ENCODE results near the gene TTLL6. TPM values are rescaled to one million over a fixed set of nuclear protein-coding genes. Genes with fewer than 3 reads are reported as not detected.

TTLL6 gene
- total and polyA plus RNA-seq, 3 donors from 2014 or later: 18.5 to 70.9 (median 44.3) TPM

DNA sequence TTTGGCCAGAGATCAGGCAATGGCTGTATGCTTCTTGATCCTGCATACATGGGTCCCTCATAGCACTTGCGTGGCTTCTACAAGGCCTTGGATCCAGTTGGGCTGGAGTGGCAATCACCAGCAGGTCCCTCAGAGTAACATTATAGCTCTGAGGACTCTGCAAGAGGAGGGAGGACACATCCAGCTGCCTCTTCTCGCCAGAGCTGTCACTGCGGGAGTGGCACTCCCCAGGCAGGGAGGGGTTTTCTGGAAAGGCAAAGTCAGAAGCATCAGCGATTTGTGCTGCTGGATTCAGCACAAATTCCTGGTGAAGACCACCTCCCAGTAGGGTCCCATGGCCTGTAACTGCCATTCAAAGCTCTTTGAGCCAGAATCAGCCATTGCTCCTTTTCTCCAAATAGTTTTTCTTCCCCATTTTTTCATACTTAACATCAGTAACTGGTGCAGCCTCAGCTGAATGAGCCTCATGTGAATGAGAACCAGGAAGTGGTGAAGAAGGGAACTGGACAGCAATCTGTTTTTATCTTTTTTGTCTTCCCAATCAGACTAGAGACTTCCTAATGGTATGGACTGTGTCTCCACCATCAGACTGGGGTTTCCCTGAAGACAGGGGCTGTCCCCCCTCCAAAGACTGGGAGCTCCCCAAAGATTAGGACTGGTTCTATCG lies 47.9 kb downstream of the TTLL6 start:
- Histone ChIP-seq H3K9me3 (no peaks in the 10 kb centered on the region), H3K4me3 (no peak overlapping the region), H3K36me3 (ENCODE audit: low read depth, missing control alignments) (no peaks in the 10 kb centered on the region), H3K27ac (no peak overlapping the region), H3K4me1 (no peaks in the 10 kb centered on the region), H3K27me3 (no peaks in the 10 kb centered on the region)
- intact Hi-C loops (cut with DNase I; ENCODE audit: low total_unique reads): no loop called here
- WGBS, 2 donors: 87 to 90% methylated on average over 3 to 5 of the region's 5 CpGs
- DNase-seq: no peak
- TF ChIP-seq, protein P1, sequence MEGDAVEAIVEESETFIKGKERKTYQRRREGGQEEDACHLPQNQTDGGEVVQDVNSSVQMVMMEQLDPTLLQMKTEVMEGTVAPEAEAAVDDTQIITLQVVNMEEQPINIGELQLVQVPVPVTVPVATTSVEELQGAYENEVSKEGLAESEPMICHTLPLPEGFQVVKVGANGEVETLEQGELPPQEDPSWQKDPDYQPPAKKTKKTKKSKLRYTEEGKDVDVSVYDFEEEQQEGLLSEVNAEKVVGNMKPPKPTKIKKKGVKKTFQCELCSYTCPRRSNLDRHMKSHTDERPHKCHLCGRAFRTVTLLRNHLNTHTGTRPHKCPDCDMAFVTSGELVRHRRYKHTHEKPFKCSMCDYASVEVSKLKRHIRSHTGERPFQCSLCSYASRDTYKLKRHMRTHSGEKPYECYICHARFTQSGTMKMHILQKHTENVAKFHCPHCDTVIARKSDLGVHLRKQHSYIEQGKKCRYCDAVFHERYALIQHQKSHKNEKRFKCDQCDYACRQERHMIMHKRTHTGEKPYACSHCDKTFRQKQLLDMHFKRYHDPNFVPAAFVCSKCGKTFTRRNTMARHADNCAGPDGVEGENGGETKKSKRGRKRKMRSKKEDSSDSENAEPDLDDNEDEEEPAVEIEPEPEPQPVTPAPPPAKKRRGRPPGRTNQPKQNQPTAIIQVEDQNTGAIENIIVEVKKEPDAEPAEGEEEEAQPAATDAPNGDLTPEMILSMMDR (IDR thresholded peaks at IDR 0.05): no peak
- TF ChIP-seq POLR2A (IDR thresholded peaks at IDR 0.05): no peak

DNA sequence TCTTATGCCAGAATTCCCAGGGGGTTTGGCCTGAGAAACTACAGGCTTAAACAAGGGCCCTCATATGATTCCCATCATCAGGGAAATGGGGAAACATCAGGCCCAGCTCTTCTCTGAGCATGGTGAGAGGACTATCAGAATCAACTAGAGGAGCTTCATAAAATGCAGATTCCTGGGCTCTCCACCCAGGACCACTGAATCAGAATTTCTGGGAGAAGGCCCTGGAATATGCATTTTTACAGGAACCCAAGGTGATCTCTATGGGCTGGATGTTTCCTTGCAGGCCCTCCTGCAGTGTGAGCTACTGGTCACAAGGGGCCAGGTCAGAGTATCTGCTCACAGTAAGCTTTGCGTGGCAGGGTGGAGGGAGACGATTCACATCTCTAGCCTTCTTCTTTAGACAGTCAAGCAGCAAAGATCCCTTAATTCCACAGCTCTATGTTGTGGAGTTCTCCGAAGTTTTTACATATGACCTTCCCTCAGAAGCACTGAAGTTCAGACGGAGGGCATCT lies 49.7 kb downstream of the TTLL6 start:
- no peak overlapping the region for H3K4me3 ChIP-seq
- WGBS, 2 donors: 76 to 78% methylated on average over 4 of the region's 4 CpGs
- H3K4me1 ChIP-seq: no peaks in the 10 kb centered on the region
- H3K27me3 ChIP-seq: no peaks in the 10 kb centered on the region
- no peak for TF ChIP-seq POLR2A (IDR thresholded peaks at IDR 0.05)
- TF ChIP-seq, protein P1 (IDR thresholded peaks at IDR 0.05): no peak
- H3K9me3 ChIP-seq: no peaks in the 10 kb centered on the region
- intact Hi-C loops (cut with DNase I; ENCODE audit: low total_unique reads): no loop called here
- no peaks in the 10 kb centered on the region for H3K36me3 ChIP-seq (ENCODE audit: low read depth, missing control alignments)
- no peak for DNase-seq
- H3K27ac ChIP-seq: no peak overlapping the region

DNA sequence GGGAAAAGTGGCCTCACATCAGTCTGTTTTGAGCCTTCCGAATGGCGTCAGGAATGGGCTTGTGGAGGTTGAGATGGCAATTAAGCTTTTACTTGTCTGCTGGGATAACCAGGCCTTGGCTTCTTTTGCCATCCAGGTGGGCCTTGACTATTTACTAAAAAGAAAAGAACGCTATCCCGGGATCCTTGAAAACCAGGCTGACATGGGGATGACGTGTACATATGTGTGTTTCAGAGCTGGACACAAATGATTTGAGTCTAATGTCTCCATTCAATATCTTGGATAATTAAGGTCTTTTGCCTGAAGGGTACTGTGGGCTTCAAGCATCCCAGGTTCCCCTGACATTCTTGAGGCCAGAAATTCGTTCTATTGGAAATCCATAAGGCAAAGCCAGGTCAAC lies 55.9 kb downstream of the TTLL6 start:
- WGBS, 2 donors: 78 to 83% methylated on average over 6 of the region's 6 CpGs
- Histone ChIP-seq H3K27me3 (no peaks in the 10 kb centered on the region), H3K9me3 (no peaks in the 10 kb centered on the region), H3K27ac (no peak overlapping the region), H3K4me1 (peaks cover 13% of the 10 kb centered on the region), H3K4me3 (no peak overlapping the region), H3K36me3 (ENCODE audit: low read depth, missing control alignments) (no peaks in the 10 kb centered on the region)
- DNase-seq: no peak
- TF ChIP-seq, protein P1 (IDR thresholded peaks at IDR 0.05): no peak
- no peak for TF ChIP-seq POLR2A (IDR thresholded peaks at IDR 0.05)
- intact Hi-C loops (cut with DNase I; ENCODE audit: low total_unique reads): no loop called here

DNA sequence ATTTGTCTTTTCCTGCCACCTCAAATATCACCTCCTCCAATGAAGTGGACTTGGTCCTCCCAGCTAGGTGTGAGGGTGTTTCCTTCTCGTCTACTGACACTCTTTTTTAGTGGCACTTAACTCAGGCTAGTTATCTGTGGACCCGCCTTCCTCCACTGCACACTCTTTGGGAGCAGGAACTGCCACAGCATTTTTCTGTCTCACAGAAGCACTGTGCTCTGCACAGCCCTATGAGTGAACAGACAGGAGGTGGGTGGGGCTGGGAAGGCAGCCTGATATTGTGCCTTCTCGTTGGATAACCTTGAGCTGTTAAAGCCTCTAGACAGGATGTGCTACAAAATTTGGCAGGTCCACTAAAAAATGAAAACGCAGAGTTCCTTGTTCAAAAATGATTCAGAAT lies 56.6 kb downstream of the TTLL6 start:
- intact Hi-C loops (cut with DNase I; ENCODE audit: low total_unique reads): no loop called here
- DNase-seq: peak; percentile 65
- Histone ChIP-seq H3K27ac (no peak overlapping the region), H3K4me1 (peaks cover 13% of the 10 kb centered on the region), H3K36me3 (ENCODE audit: low read depth, missing control alignments) (no peaks in the 10 kb centered on the region), H3K4me3 (no peak overlapping the region), H3K9me3 (no peaks in the 10 kb centered on the region), H3K27me3 (no peaks in the 10 kb centered on the region)
- TF ChIP-seq POLR2A (IDR thresholded peaks at IDR 0.05): no peak
- TF ChIP-seq, protein P1 (IDR thresholded peaks at IDR 0.05): no peak
- WGBS, 2 donors: 28 to 37% methylated on average over 4 of the region's 4 CpGs

DNA sequence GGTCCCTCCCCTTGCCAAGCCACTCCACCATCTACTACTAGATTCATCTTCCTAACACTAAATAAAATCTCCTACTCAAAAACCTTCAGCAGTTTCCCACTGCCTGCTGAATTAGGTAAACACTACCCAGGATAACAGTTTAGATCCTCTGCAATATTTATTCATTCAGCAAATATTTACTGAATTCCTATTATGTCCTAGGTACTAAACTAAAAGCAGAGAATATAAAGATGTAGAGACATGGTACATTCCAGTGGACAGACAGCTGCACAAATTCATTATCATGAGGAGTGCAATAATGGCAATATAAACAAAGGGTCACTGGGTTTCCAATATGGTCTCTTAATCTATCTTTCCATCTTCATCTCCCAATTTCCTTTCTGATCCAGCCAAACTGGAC lies 57.7 kb downstream of the TTLL6 start:
- Histone ChIP-seq H3K9me3 (no peaks in the 10 kb centered on the region), H3K4me1 (peaks cover 19% of the 10 kb centered on the region), H3K27me3 (no peaks in the 10 kb centered on the region), H3K4me3 (no peak overlapping the region), H3K36me3 (ENCODE audit: low read depth, missing control alignments) (no peaks in the 10 kb centered on the region), H3K27ac (no peak overlapping the region)
- intact Hi-C loops (cut with DNase I; ENCODE audit: low total_unique reads): no loop called here
- no peak for TF ChIP-seq POLR2A (IDR thresholded peaks at IDR 0.05)
- TF ChIP-seq, protein P1 (IDR thresholded peaks at IDR 0.05): no peak
- DNase-seq: no peak

Data from testis (tissue), 3 donors.